SK-N-SH (cell line): Measurements from ENCODE around the gene CCNT1. TPM values are rescaled to one million over a fixed set of nuclear protein-coding genes. Genes with fewer than 3 reads are reported as not detected.

Experiments
- CTCF ChIA-PET: fragments of 300-600, 350-600 bp; formaldehyde crosslinking; extraction: SDS; loops from one replicate; lab custom pipeline; 2021; lab: Yijun Ruan, JAX
- POLR2A ChIA-PET: fragments of 350-600 bp; sonication (Branson Sonifier 250); formaldehyde crosslinking; extraction: SDS; loops from one replicate; lab custom pipeline; 2020; ENCODE audit warnings: antibody characterized with exemption, inconsistent platforms; lab: Yijun Ruan, JAX
- DNase-seq: peaks from one replicate; pipeline ENCODE4 v3.0.0; 2012
- H2AFZ ChIP-seq: fragments of 200-600 bp; sonication (generic); 2 replicates; pipeline ENCODE4 v1.8.1; 2016; ENCODE audit warnings: antibody characterized with exemption, mild to moderate bottlenecking, low read depth
- H3F3A ChIP-seq: fragments of 200-600 bp; sonication (generic); replicated peaks from 2 replicates; pipeline ENCODE3; 2016; ENCODE audit warnings: antibody characterized with exemption, mild to moderate bottlenecking; ENCODE audit not compliant: insufficient read depth
- H3K27ac ChIP-seq, 2 experiments: fragments of 200-500 bp in 1 of 2; fragments of 200-600 bp in 1 of 2; sonication (Bioruptor generic) in 1 of 2; sonication (generic), shearing (Covaris generic) in 1 of 2; 2 replicates each; pipeline versions ENCODE4 v1.5.1 to v1.6.1; 2014 to 2016; ENCODE audit warnings: low read depth in 2 of 2, inconsistent platforms in 1 of 2, low read length in 1 of 2, mild to moderate bottlenecking in 1 of 2, mixed read lengths in 1 of 2
- H3K27me3 ChIP-seq: fragments of 200-600 bp; sonication (generic), shearing (Covaris generic); 2 replicates; pipeline ENCODE4 v1.6.1; 2016; ENCODE audit warnings: mixed run types; ENCODE audit not compliant: insufficient read depth
- H3K36me3 ChIP-seq, 2 experiments: fragments of 200-500 bp in 1 of 2; fragments of 200-600 bp in 1 of 2; sonication (Bioruptor generic) in 1 of 2; sonication (generic) in 1 of 2; replicated peaks in 1 of 2; 2 replicates each; pipeline versions ENCODE3 to v1.5.1; 2014 to 2016; ENCODE audit warnings: low read length in 1 of 2, mild to moderate bottlenecking in 1 of 2; ENCODE audit not compliant: insufficient read depth in 2 of 2, control insufficient read depth in 1 of 2
- H3K4me1 ChIP-seq, 2 experiments: fragments of 200-500 bp in 1 of 2; fragments of 200-600 bp in 1 of 2; sonication (Bioruptor generic) in 1 of 2; sonication (generic), shearing (Covaris generic) in 1 of 2; 2 replicates each; pipeline versions ENCODE4 v1.5.1 to v1.6.1; 2014 to 2016; ENCODE audit warnings: low read depth in 1 of 2, low read length in 1 of 2, mixed run types in 1 of 2; ENCODE audit not compliant: insufficient read depth in 2 of 2, control insufficient read depth in 1 of 2
- H3K4me2 ChIP-seq: fragments of 200-600 bp; sonication (generic), shearing (Covaris generic); 2 replicates; pipeline ENCODE4 v1.6.1; 2017; ENCODE audit warnings: mixed run types
- H3K4me3 ChIP-seq, 2 experiments: fragments of 200-500 bp in 1 of 2; fragments of 200-600 bp in 1 of 2; sonication (Bioruptor generic) in 1 of 2; sonication (generic), shearing (Covaris generic) in 1 of 2; 2 replicates each; pipeline versions ENCODE4 v1.5.1 to v1.8.1; 2014 to 2016; ENCODE audit warnings: low read depth in 2 of 2, inconsistent platforms in 1 of 2, low read length in 1 of 2, mild to moderate bottlenecking in 1 of 2, mixed read lengths in 1 of 2, moderate library complexity in 1 of 2
- H3K79me2 ChIP-seq: fragments of 200-600 bp; sonication (generic); 2 replicates; pipeline ENCODE4 v1.8.1; 2017; ENCODE audit warnings: mild to moderate bottlenecking; ENCODE audit not compliant: insufficient read depth
- H3K9ac ChIP-seq: fragments of 200-600 bp; sonication (generic); 2 replicates; pipeline ENCODE4 v1.6.1; 2017; ENCODE audit warnings: mixed run types
- H3K9me2 ChIP-seq: fragments of 200-600 bp; sonication (generic); 2 replicates; pipeline ENCODE4 v1.6.1; 2017; ENCODE audit warnings: mixed run types
- H3K9me3 ChIP-seq: fragments of 200-600 bp; sonication (generic); 2 replicates; pipeline ENCODE4 v1.6.1; 2017; ENCODE audit warnings: mixed run types, mild to moderate bottlenecking, moderate library complexity
- H4K20me1 ChIP-seq: fragments of 200-600 bp; sonication (generic); 2 replicates; pipeline ENCODE4 v1.6.1; 2017; ENCODE audit warnings: mild to moderate bottlenecking, mixed run types; ENCODE audit not compliant: insufficient read depth
- EP300 ChIP-seq, 2 experiments: IDR thresholded peaks; 2 replicates each; pipeline versions ENCODE4 v1.4.0 to v1.6.1; 2012; ENCODE audit warnings: borderline replicate concordance in 1 of 2, low read depth in 1 of 2, low read length in 1 of 2
- FOXM1 ChIP-seq: IDR thresholded peaks from 2 replicates; pipeline ENCODE4 v1.4.0; 2012; ENCODE audit warnings: low read depth, mild to moderate bottlenecking
- GABPA ChIP-seq: IDR thresholded peaks from 2 replicates; pipeline ENCODE4 v1.4.0; 2012; ENCODE audit warnings: low read depth, mild to moderate bottlenecking
- GATA2 ChIP-seq: sonication (generic); formaldehyde crosslinking; IDR thresholded peaks from 2 replicates; pipeline ENCODE4 v1.5.0; 2020; ENCODE audit warnings: mild to moderate bottlenecking, missing genetic modification reagents
- MAX ChIP-seq: IDR thresholded peaks from 2 replicates; pipeline ENCODE4 v1.4.0; 2012; ENCODE audit warnings: low read depth
- PBX3 ChIP-seq: IDR thresholded peaks from 2 replicates; pipeline ENCODE4; 2012
- POLR2AphosphoS5 ChIP-seq: IDR thresholded peaks from 2 replicates; pipeline ENCODE4 v1.6.1; 2012; ENCODE audit warnings: low read depth, low read length
- REST ChIP-seq: IDR thresholded peaks from 2 replicates; pipeline ENCODE4 v1.6.1; 2012; ENCODE audit warnings: mild to moderate bottlenecking, low read depth, low read length, moderate library complexity
- TEAD4 ChIP-seq: IDR thresholded peaks from 2 replicates; pipeline ENCODE4 v1.4.0; 2012; ENCODE audit warnings: mild to moderate bottlenecking, borderline replicate concordance; ENCODE audit not compliant: insufficient read depth
- ZBTB33 ChIP-seq: IDR thresholded peaks from 2 replicates; pipeline ENCODE4 v1.4.0; 2012; ENCODE audit warnings: low read depth, borderline replicate concordance
- WGBS: methylation state at CpG from one replicate; pipeline ENCODE4 v1.1.6; 2017; ENCODE audit warnings: low lambda C conversion rate; 5-methylcytosine and 5-hydroxymethylcytosine counted together
- polyA plus RNA-seq, 3 experiments: library from polyadenylated mRNA; depleted of rRNA; stranded (reverse); fragments of >200 nt; gene quantifications; 2 replicates each; pipeline ENCODE4 v1.2.3, GENCODE V29; 2012

CCNT1 gene
- polyA plus RNA-seq, 1 of the 3 experiments (the other 2 are of a cell fraction) = 7.2 TPM

- no peak overlapping the region for H2AFZ ChIP-seq
- TF ChIP-seq TEAD4 (no peak), POLR2AphosphoS5 (no peak)
- peaks cover 69 to 82% of the 10 kb centered on the region in 2 experiments for H3K36me3 ChIP-seq
- no peak overlapping the region for H3K27ac ChIP-seq
- H3K9me2 ChIP-seq = no peaks in the 10 kb centered on the region
- no peaks in the 10 kb centered on the region for H3K27me3 ChIP-seq
- H3K79me2 ChIP-seq = peaks cover 54% of the 10 kb centered on the region
- CTCF ChIA-PET = interaction anchor here (1.3 kb wide), 1 partner anchor 61 kb away, joined by 3 read pairs; no protein-coding TSS in a partner anchor
- no peak for DNase-seq
- peaks cover 11% of the 10 kb centered on the region for H4K20me1 ChIP-seq
- peaks cover 33% of the 10 kb centered on the region for H3F3A ChIP-seq
- 85% methylated on average over 2 of the region's 2 CpGs for WGBS
- H3K4me2 ChIP-seq = no peak overlapping the region
- H3K9me3 ChIP-seq = no peaks in the 10 kb centered on the region
- no peaks in the 10 kb centered on the region for H3K4me1 ChIP-seq
- H3K4me3 ChIP-seq = no peak overlapping the region
- H3K9ac ChIP-seq = no peak overlapping the region
- POLR2A ChIA-PET = interaction anchor here (1.6 kb wide), 1 partner anchor 10 kb away, joined by 4 read pairs; the partner anchor contains the start of gene KANSL2
These were observed 24.6 kb downstream of the CCNT1 start for GRCh38 chr12:48691826-48692487.

- H3K9me3 ChIP-seq = no peaks in the 10 kb centered on the region
- H3K9me2 ChIP-seq = no peaks in the 10 kb centered on the region
- WGBS = 78% methylated on average over 4 of the region's 4 CpGs
- H3K79me2 ChIP-seq = peaks cover 44% of the 10 kb centered on the region
- no peaks in the 10 kb centered on the region for H3K4me1 ChIP-seq
- H3F3A ChIP-seq = peaks cover 28% of the 10 kb centered on the region
- no peak overlapping the region for H2AFZ ChIP-seq
- ChIA-PET CTCF (interaction anchor here (1.3 kb wide), 1 partner anchor 62 kb away, joined by 3 read pairs; no protein-coding TSS in a partner anchor), POLR2A (interaction anchor here (1.6 kb wide), 1 partner anchor 9 kb away, joined by 4 read pairs; the partner anchor contains the start of gene KANSL2)
- H3K9ac ChIP-seq = no peak overlapping the region
- no peak overlapping the region for H3K4me2 ChIP-seq
- TF ChIP-seq REST = no peak
- TF ChIP-seq MAX = no peak
- TF ChIP-seq GATA2 (CRISPR knock-in tag) = no peak
- TF ChIP-seq GABPA = no peak
- TF ChIP-seq EP300 (IDR thresholded peaks at IDR 0.05; ENCODE audit: borderline replicate concordance in 1 of 2, low read depth in 1 of 2, low read length in 1 of 2) = no peak
- no peak for TF ChIP-seq ZBTB33
- TF ChIP-seq FOXM1 = no peak
- no peak for TF ChIP-seq PBX3
- H4K20me1 ChIP-seq = peaks cover 11% of the 10 kb centered on the region
- DNase-seq = no peak
- H3K27me3 ChIP-seq = no peaks in the 10 kb centered on the region
- no peak overlapping the region for H3K27ac ChIP-seq
- H3K4me3 ChIP-seq = no peak overlapping the region
- peaks cover 69 to 76% of the 10 kb centered on the region in 2 experiments for H3K36me3 ChIP-seq
These were observed 25.5 kb downstream of the CCNT1 start for GRCh38 chr12:48690990-48691389.
